T-helper 2 cell treated with Interferon-gamma antibody and Interleukin-4, amounts not matched to agents 100 ng/mL and 5 ng/mL, for 36 hours (primary cell): ENCODE data around the gene PTCH1. TPM values are rescaled to one million over a fixed set of nuclear protein-coding genes. Genes with fewer than 3 reads are reported as not detected.

ENCODE experiments used
- intact Hi-C: fragments of 100-400 bp; cut with micrococcal nuclease; formaldehyde crosslinking; loops from one replicate; pipeline ENCODE4 v1.15.1; 2023
- total RNA-seq: library from RNA; stranded (reverse); gene quantifications from 2 replicates; pipeline ENCODE4 v1.2.3, GENCODE V29; 2022

The PTCH1 gene
- total RNA-seq, 1 donor from 2014 or later: 5.4 TPM

DNA sequence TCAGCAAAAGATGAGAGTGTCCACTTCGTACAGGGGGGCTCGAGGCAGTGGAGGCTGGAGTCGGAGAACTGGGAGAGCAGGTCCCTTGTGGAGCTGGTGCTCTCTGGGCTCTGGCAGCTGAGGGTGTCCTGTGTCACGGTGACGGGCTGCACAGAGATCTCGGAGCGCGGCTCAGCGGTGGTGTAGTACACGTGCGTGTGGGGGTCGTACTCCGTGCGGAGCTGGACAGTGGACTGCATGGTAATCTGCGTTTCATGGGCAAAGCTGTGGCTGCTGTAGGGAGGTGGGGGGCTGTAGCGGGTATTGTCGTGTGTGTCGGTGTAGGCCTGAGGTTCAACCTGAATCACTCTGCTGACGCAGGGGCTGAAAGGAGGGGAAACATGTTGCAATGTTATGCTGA is 48.0 kb downstream of the PTCH1 start:
- intact Hi-C loops: no loop called here

DNA sequence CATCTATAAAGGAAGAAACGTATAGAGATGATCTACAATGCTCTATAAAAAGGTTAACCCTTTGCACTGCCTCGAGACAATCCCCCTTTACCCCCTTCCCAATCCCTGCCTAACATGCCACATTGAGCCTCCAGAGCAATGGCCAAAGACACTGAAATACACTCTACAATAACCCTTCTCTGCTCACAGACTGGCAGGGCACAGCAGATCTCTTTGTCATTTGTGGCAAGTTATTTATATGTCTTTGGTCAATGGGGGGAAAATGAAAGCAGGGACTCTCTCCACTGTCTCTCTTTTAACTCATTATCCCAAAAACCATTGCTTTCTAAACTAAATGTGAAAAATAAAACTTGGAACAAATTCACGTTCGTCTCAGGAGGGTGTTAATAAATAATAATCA is 51.7 kb downstream of the PTCH1 start:
- intact Hi-C loops: no loop called here

DNA sequence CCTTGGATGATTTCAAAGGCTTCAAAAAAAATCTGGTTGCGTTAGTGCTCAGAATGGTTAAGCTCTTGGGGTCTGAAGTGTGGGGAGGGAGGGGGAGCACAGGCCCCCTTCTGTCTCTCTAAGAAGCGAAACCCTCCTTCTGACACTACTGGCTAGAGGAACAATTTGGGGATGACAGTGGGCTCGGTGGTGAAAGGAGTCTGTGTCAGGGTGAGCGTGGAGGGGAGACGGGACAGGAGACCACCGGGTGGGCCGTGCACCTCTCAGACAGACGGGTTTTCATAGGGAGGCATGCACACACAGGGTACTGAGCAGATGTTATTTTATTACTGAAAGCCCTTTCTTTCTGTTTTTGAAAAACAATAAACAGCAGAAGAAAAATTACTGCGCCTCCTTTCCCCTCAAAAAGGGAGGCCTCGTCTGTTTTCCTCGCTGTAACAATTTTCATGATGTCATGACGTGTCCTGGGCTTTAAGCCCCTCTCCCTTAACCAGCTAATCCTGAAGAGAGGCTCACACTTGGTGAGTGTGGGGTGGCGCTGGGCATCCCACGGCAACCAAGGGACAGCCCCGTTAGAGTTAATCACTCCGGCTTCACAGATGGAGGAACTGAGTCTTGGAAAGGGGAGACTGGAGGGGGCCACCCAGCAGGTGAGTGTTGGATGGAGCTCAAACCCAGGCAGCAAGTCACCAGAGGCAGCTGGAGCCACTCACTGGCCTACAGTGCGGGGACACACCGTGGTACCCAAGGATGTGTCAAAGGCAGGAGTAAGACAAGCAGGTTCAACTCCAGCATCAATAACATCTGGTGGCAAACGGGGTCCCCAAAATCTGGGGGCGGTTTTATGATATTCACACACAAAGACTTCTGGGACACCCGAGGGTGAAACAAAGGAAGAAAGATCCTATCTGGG is 53.4 kb downstream of the PTCH1 start:
- intact Hi-C loops: loop anchor here (2.0 kb wide), 1 partner anchor 261 kb away; no protein-coding TSS in a partner anchor

DNA sequence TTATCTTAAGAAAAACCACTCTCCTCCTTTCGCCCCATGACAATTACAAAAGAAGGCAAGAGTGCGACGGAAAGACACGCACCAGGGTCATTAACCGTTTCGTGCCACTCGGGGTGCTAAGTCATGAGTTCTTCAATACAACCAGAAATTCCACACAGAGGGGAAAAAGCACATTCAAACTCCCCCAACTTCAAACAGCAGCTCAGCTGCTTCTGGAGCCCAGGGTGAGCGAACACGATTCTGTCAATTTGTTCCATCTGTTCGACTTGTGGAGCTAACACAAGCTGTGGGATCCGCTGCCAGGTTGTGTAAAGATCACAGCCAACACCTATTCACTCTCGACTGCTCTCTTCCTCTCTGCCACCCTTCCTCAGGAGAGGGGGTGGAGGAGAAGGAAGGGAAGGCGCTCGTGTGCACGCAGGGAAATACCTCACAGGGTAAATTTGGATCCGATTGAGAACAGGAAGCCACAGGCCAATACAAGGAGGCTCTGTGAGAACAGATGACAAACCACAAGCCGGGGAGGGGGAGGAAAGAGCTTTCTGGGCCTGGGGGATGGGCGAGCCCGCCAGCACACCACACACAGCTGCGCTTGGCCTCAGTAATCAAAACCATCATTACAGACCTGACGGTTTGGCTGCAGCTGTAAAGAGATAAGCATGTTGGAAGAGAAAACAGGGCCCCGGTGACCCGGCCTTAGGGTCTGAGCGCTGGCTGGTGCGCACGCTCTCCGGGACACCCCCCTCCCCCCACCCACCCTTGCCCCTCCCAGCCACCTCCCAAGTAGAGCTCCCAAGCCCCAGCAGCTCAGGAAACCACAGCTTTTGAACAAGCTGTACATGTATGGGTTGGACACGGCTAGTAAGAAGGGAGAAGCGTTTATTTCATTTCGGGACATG is 54.3 kb downstream of the PTCH1 start:
- intact Hi-C loops: loop anchor here (1.0 to 2.0 kb wide), 3 partner anchors 32 to 262 kb away; no protein-coding TSS in a partner anchor

DNA sequence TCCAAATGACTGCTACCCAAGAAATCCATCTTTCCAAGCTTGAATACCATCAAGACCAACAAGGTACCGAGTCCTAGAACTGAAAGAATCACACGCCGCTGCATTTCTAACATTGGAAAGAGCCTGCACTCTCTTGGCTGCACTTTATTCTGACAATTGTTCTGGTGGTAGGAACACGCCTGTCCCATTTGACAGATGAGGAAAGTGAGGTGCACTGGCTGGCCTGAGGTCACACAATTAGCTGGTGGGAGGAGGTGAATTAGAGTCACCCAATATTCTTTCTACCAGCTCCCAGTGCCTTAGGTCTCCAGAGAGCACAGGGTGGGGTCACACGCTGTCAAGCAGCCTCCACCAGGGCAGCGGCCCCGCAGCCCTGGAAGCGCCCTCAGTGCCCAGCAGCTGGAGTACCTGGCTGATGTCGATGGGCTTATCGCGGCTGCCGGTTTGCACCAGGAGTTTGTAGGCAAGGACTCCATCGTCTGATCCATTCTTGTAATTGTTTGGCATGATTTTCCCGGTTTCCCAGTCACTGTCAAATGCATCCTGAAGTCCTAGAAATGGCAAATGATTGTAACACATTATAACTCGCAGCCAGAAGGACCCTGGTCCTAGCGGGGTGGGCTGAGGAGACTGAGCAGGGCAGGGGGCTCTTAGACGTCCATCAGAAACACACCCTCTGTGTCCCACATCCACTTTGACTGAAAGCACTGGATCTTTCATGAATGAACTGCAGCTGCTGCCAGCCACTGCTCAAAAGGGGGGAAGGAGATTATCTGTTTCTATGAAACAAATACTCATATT is 55.1 kb downstream of the PTCH1 start:
- intact Hi-C loops: loop anchor here (1.0 to 2.0 kb wide), 3 partner anchors 33 to 263 kb away; no protein-coding TSS in a partner anchor

DNA sequence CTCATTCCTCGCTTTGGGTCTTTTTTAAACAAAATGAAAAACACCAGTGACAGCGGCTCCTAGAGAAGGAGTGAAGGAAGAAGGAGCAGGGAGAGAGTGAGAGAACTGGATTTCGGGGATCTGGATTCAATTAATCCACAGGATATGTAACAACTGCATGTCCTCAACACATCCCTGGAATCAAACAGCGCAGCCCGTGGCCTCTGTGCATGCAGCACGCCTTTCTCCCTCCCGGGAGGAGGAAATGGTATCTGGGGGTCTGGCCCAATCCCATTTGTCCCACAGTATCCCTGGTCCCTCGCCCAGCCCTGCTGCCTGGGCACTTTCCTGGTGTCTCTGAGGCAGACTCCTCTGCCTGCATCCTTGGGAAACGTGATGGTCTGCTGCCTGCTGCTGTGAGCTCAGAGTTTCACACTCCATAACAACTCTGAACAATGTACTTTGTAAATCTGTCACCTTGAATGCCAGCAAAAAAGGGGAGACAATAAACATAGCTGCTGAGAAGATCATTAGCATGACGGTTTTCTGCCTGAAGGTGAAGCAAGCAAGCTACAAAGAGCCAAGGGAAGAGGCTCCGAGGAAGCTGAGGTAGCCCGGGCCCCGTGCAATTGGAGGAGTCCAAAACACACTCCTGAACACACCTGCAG is 56.1 kb downstream of the PTCH1 start:
- intact Hi-C loops: no loop called here

DNA sequence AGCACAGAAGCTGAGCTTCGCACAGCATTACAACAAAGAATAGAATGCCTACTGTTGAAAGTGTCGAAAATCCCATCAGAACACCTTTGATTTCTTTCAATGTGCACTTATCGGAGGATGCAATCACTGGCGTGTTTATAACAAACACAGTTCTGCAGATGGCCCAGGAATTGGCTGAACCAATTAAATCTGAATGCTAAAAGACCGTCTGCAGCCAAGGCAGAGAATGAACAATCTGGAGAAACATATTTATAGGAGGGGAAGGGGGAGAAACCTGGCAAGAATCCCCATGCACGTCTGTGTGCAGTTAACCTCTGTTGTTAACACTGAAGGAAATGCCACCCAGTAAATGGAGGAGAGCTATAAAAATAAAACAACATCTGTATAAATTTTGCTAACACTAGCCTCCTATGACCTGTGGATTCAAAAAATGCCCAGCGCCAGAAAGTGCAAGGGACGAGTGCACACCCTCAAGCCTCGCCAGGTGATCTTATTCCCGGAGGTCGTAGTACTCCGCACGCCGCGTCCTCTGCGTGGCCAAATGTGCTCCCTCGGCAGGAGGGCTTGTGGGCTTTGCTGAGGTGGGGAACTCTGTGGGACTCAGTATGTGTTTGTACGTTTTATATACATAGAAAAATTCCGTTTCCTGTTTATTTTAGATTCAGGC is 56.8 kb downstream of the PTCH1 start:
- intact Hi-C loops: no loop called here

DNA sequence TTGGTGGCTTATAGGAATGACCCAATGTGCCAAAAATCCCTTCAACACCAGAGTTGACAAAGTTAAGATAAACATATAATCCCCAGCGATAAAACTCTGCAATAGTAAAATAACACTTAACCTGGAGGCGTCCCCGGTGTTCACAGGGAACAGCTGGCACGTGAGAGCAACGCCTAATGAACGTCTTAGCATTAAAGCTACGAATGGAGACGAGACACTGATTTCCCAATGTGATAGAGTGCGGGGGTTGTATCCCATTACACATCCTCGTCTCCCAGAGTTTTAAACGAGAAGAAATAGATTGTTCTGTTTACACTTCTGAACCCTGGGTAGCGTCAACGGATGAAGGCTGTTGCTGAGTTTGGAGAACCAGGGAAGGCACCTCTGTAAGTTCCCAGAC is 57.6 kb downstream of the PTCH1 start:
- intact Hi-C loops: no loop called here

DNA sequence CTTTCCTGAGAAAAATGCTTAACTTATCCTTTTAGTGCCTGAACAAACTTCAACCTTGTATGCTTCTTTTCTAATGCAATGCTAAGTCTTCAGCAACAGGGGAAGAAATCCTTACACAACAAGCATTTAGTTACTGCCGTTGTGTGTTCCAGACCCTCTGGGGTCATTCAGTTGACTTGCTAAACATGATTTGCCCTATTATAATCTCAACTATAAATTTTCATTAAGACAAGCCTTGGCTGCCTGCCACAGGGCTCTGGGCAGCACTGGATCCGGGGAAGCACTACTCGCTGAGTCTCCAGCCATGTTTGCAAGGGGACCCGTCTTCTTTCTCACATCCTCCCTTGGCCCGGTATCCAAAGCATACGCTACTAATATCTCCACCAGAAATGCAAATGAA is 58.1 kb downstream of the PTCH1 start:
- intact Hi-C loops: no loop called here

DNA sequence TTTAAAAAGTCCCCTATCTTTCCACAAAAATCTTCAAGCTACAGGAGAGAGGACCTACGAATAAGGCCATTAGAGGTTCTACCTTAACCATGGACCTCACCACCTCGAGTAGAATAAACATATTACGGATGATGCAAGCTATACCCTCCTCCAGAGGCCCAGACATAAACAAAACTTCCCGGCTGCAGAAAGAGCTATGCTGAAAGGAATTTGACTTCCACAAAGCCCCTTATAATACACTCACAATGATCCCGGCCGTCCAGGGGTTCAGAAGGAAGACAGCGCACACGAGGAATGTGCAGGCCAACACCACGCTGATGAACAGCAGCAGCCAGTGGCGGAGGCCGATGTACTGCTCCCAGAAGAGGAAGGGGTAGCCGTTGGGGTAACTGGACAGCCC is 59.0 kb downstream of the PTCH1 start:
- intact Hi-C loops: no loop called here

DNA sequence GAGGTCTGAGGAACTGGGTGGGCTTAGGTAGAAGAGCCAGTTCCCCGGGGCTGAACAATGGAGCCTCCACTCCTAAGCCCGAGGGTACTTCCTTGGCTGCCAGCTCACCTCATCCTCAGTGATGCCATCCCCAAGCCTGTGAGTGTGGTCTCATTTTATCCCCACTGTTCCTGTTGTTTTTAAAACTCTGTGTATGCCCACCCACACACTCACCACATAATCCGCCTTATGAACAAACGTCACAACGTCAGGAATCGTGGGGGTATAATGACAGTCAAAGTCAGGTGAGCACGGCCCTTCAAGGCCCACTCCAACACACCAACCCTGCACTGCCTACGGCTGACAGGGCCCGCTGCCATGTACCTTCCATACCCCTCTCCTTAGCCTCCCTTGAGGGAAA is 61.1 kb downstream of the PTCH1 start:
- intact Hi-C loops: no loop called here

DNA sequence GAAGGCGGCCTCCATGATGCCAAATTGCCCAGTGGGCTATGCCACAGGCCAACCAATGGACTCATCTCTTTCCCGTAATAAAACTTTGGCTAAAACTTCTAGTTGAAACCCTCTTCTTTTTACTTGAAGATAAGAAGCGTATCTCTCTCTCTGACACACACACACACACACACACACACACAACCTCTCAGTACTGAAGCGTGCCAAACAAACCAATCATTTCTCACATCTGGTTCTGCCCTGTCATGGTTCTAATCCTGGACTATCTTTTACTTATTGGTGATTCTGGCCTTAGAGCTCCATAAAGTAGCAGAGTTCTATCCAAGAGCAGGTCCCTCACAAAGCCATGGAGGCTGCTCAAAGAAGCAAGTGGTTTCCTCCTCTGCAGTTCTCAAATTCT is 64.6 kb downstream of the PTCH1 start:
- intact Hi-C loops: no loop called here

DNA sequence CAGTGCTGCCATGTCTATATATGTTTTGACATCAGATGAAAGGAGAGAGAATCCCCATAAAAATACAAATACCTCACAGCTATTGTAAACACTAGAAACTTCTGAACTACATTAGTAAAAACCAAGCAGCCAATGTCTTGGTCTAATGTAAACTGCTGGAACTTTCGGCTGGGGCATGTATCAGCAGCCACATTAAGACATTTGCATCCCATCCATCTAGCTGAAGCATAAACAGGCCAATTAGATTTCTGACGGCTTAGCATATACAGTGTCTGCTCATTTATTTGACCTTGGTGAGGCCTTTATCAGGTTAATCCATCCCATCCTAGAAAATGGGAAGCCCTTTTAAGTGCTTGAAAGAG is 65.7 kb downstream of the PTCH1 start:
- intact Hi-C loops: no loop called here

DNA sequence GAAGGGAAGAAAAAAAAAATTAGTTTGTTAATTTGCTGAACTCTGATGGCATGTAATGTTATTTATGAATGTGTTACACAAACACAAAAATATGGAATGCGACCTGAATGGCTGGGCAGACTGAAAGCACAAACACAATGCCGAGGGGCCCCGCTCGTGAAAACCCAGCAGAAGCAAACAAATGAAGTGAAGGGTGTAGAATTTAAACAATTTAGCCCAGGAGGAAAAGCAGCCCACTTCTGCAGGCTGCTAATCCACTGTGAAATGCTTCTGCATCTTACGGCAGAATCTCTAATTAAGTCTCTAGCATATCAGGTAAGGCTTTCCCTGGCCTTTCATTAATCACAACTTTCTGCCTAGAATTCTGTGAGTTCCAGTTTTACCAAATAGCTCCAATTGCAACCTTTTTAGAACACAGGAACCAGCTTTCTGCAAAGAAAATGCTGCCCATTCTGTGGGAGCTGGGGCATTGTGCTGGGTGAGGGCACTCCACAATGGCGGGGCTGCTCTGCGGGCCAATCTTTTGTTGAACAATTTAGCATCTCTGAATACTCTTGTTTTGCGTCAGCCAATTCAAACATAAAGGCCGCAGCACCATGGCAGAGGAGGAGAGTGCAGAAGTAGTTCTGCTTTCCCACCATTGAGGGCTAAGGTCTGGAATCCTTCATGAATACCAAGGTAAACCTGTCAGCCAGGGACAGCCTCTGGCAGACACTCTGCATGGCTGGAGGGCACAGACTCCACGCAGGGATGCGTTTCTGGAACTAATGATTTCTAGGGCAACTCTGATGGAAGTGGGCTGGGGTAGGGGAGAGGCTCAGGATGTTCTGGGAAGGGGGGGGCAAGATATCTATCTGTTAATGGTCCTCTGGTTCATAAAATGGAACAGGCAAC is 66.4 kb downstream of the PTCH1 start:
- intact Hi-C loops: no loop called here

DNA sequence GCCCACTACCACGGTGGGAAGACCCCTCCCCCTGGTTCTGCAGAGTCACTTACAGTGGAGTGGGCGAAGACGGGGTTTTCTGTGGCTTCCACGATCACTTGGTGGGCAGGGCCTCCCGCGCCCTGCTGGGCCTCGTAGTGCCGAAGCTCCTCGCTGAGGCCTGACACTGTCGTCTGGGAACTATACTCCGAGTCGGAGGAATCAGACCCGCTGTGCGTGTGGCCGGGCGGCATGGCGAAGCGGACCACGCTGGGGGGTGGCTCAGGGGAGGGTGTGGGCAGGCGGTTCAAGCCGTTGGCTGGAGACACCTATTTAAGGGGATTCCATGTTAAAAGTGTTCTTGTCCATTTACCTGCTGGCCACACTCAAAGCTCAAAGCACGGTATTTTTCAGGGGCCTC is 67.8 kb downstream of the PTCH1 start:
- intact Hi-C loops: no loop called here

DNA sequence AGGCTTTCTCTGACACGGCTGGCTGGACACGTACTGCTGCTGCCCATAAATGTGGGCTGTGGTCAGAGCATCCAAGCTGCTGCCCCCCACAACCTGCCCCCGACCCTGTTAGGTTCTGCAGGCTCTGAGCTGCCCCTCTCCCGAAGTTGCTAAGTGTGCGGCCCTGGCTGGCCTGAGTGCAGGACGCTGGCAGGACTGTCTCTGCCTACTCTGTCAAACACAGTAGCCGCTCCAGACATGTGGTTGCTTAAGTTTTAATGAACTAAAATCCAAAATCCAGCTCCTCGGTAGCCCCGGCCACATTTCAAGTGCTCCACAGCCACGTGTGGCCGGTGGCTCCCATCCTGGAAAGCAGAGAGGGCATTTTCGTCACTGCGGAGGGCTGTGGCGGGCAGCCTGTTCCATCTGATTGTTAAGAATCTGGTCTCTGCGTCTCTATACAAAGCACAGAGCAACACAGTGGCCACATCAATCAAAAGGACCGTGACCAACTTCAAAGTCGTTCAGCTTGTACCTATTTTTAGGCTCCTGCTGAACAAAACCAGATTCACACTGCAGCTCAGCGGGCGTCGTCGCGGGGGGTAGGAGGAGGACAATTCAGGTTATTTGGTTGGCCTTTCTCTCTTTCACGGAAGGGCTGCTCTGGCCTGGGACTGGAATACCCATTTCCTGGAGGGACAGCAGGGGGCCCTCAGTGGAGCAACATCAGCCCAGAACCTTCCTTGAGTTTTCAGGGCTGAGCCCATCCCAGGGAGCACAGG is 68.9 kb downstream of the PTCH1 start:
- intact Hi-C loops: no loop called here

DNA sequence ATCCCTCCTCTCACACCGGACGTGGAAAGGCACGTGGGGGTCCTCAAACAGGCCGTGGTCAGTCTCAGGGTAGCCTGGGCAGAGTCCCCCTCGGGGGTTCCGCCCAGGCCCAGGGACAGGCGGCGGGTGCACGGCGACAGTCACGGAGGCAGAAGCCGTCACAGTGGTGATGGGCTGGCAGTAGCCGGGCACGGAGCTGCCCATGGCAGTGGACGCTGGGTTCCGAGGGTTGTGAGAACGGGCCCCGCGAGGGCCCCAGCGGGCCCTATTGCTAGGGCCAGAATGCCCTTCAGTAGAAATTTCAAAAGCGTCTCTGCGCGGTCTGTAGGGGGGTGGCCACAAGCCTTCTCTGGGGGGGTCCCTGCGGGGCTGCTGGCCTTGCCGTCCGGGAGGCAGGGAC is 69.8 kb downstream of the PTCH1 start:
- intact Hi-C loops: no loop called here

DNA sequence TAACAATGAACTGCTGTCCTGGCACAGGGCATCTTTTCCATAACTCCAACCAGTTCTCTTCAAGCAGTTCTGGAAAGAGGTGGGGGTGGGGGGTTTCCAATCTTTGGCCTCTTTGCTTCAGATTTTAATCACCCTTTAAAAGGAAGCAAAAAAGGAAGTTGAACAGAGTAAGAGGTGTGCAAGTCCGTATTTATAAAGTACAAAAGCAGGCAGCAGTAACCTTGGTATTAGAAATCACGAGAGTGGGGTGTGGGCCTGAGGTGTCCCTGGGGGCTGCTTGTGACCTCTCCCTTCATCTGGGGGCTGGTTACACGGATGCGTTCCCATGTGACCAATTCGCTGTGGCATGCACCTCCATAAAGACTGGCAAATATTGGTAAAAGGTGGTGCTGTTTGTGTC is 70.5 kb downstream of the PTCH1 start:
- intact Hi-C loops: no loop called here

DNA sequence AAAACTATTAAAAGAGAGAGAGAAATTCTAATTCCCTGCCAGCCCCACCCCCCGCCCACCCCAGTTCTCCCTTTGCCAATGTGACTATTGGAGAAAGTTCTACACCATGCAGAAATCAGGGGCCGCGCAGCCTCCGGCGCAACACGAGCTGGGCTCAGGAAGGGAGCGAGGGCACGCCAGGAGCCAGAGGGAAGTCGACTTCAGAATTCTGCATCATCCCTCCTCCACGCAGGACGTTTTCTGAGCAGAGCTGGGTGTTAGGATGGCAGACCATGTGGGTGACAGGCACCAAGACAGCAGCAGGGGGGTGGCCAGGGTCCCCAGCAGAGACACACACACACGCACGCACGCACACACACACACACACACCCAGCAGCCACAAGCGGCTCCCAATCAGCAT is 72.6 kb downstream of the PTCH1 start:
- intact Hi-C loops: no loop called here
